GM12891 (cell line): Measurements from ENCODE around the gene GMCL1.

Source experiments
- DNase-seq: peaks from one replicate; pipeline ENCODE4 v3.0.0; 2011; ENCODE audit warnings: low spot score; ENCODE audit not compliant: insufficient read length
- FAIRE-seq: peaks from 2 replicates; lab custom pipeline; 2011; peaks lifted over from hg19 to GRCh38; lab: Jason Lieb, UNC
- PAX5 ChIP-seq: IDR thresholded peaks from 2 replicates; pipeline ENCODE4 v1.6.1; 2011; ENCODE audit warnings: low read length, moderate library complexity, mild to moderate bottlenecking; ENCODE audit not compliant: insufficient read depth, severe bottlenecking
- POLR2A ChIP-seq: IDR thresholded peaks from 2 replicates; pipeline ENCODE4 v1.6.1; 2011; ENCODE audit warnings: low read depth, low read length, control low read depth
- POLR2AphosphoS5 ChIP-seq: IDR thresholded peaks from 2 replicates; pipeline ENCODE4 v1.6.1; 2011; ENCODE audit warnings: low read depth, low read length, control low read depth
- POU2F2 ChIP-seq: IDR thresholded peaks from 2 replicates; pipeline ENCODE4 v1.6.1; 2011; ENCODE audit warnings: low read depth, mild to moderate bottlenecking, control low read depth, low read length, moderate library complexity
- SPI1 ChIP-seq: IDR thresholded peaks from 2 replicates; pipeline ENCODE4 v1.6.1; 2011; ENCODE audit warnings: low read depth, low read length, control low read depth
- TAF1 ChIP-seq: IDR thresholded peaks from 2 replicates; pipeline ENCODE4 v1.6.1; 2011; ENCODE audit warnings: low read depth, low read length, control low read depth

GMCL1 gene

GRCh38 chr2:69805887-69806286, 23.6 kb upstream of the GMCL1 start:
- DNase-seq (no peak), FAIRE-seq (no peak)
- TF ChIP-seq PAX5 (no peak), TAF1 (no peak), POLR2AphosphoS5 (no peak), POLR2A (no peak), POU2F2 (no peak), SPI1 (no peak)

- TF ChIP-seq POLR2A (no peak), PAX5 (no peak), TAF1 (no peak), SPI1 (no peak)
- DNase-seq (no peak), FAIRE-seq (no peak)
Observed at GRCh38 chr2:69807821-69808540, 21.5 kb upstream of the GMCL1 start.

GRCh38 chr2:69810550-69810949, 18.9 kb upstream of the GMCL1 start:
- FAIRE-seq (no peak), DNase-seq (no peak)
- TF ChIP-seq POLR2AphosphoS5 = no peak
- TF ChIP-seq TAF1 = no peak
- TF ChIP-seq PAX5 = no peak
- TF ChIP-seq POLR2A = no peak
- no peak for TF ChIP-seq SPI1
- TF ChIP-seq POU2F2 = no peak

- no peak for FAIRE-seq
- TF ChIP-seq SPI1 (no peak), POLR2AphosphoS5 (no peak), TAF1 (no peak), PAX5 (no peak), POU2F2 (no peak), POLR2A (no peak)
Observed at GRCh38 chr2:69811018-69811417, 18.4 kb upstream of the GMCL1 start.

GRCh38 chr2:69811591-69811990, 17.9 kb upstream of the GMCL1 start:
- TF ChIP-seq POU2F2 = no peak
- no peak for TF ChIP-seq TAF1
- TF ChIP-seq PAX5 = no peak
- no peak for TF ChIP-seq POLR2AphosphoS5
- TF ChIP-seq SPI1 = no peak
- TF ChIP-seq POLR2A = no peak
- no peak for DNase-seq
- no peak for FAIRE-seq

More at GRCh38 chr2:69811018-69811417, 18.4 kb upstream of the GMCL1 start:
- no peak for DNase-seq

GRCh38 chr2:69815717-69816116, 13.7 kb upstream of the GMCL1 start:
- no peak for DNase-seq
- TF ChIP-seq POU2F2 (no peak), SPI1 (no peak), PAX5 (no peak), TAF1 (no peak), POLR2AphosphoS5 (no peak), POLR2A (no peak)
- no peak for FAIRE-seq

GRCh38 chr2:69816923-69817542, 12.4 kb upstream of the GMCL1 start:
- DNase-seq (peak; percentile 21), FAIRE-seq (peak; percentile 66)
- TF ChIP-seq POLR2AphosphoS5 (no peak), SPI1 (peak; percentile 83)

GRCh38 chr2:69817729-69818501, 11.5 kb upstream of the GMCL1 start:
- DNase-seq = no peak
- FAIRE-seq = no peak

More at GRCh38 chr2:69817729-69818501, 11.5 kb upstream of the GMCL1 start:
- no peak for TF ChIP-seq POU2F2
- TF ChIP-seq PAX5 = no peak
- no peak for TF ChIP-seq SPI1
- TF ChIP-seq TAF1 = no peak
- no peak for TF ChIP-seq POLR2AphosphoS5
- no peak for TF ChIP-seq POLR2A
